ENCODE measurements around the gene BCL2L13. TPM values are rescaled to one million over a fixed set of nuclear protein-coding genes. Genes with fewer than 3 reads are reported as not detected.

The BCL2L13 gene
- total RNA-seq, 2 experiments from 2014 or later, result 8.1 to 10.0 TPM

DNA sequence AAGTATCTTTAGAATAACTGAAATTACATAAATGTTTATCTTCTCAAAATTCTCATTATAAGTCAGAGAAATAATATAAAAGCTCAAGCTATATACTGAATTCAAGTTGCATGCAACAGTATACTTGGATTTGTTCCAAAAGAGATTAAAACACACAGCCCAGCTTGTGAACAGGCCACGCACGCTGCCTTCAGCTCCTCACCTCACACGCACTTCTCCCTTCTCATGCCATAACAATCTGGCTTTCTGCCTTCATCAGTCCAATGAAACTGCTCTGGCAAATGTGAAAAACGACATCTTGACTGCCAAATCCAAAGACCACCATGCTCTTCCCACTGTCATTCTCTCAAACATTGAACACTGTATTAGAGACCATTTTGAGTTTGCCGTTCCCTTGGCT is 32.1 kb upstream of the BCL2L13 start:
- Mint-ChIP-seq H3K9me3 (no peaks in the 10 kb centered on the region), H3K4me1 (ENCODE audit: low read depth) (peaks cover 7% of the 10 kb centered on the region), H3K36me3 (ENCODE audit: low read depth) (peaks cover 28% of the 10 kb centered on the region), H3K27me3 (no peaks in the 10 kb centered on the region), H3K4me3 (no peak overlapping the region), H3K27ac (no peak overlapping the region)
- H3K4me3 ChIP-seq (ENCODE audit: low read length), result no peak overlapping the region
- H3K4me1 ChIP-seq (ENCODE audit: insufficient read depth, low read length), result no peaks in the 10 kb centered on the region
- ATAC-seq (ENCODE audit: poor library complexity) (no peak), DNase-seq (no peak)
- H3K27me3 ChIP-seq (ENCODE audit: control insufficient read depth in 1 of 2, insufficient read depth in 2 of 2, low read length in 2 of 2), result no peaks in the 10 kb centered on the region
- H3K36me3 ChIP-seq (ENCODE audit: insufficient read depth, low read length), result peaks cover 47% of the 10 kb centered on the region
- no peaks in the 10 kb centered on the region for H3K9me3 ChIP-seq (ENCODE audit: control insufficient read depth in 1 of 2, insufficient read depth in 1 of 2, low read length in 2 of 2)
- POLR2A ChIA-PET, result no interaction called here
- no peak overlapping the region for H3K27ac ChIP-seq (ENCODE audit: low read depth in 1 of 2, low read length in 2 of 2)
- no peak for TF ChIP-seq CTCF (IDR thresholded peaks at IDR 0.05)
- CTCF ChIA-PET, result interaction anchor here (0.9 kb wide), 1 partner anchor 136 kb away, joined by 4 read pairs; no protein-coding TSS in a partner anchor
- intact Hi-C loops (cut with DNase I, micrococcal nuclease), result no loop called here

- H3K27me3 ChIP-seq (ENCODE audit: control insufficient read depth in 1 of 2, insufficient read depth in 2 of 2, low read length in 2 of 2), result no peaks in the 10 kb centered on the region
- ATAC-seq (ENCODE audit: poor library complexity) (no peak), DNase-seq (no peak)
- Mint-ChIP-seq H3K36me3 (ENCODE audit: low read depth) (peaks cover 42% of the 10 kb centered on the region), H3K27ac (no peak overlapping the region), H3K4me1 (ENCODE audit: low read depth) (peaks cover 7% of the 10 kb centered on the region), H3K27me3 (no peaks in the 10 kb centered on the region), H3K9me3 (no peaks in the 10 kb centered on the region), H3K4me3 (no peak overlapping the region)
- POLR2A ChIA-PET, result no interaction called here
- no peak overlapping the region for H3K4me3 ChIP-seq (ENCODE audit: low read length)
- H3K4me1 ChIP-seq (ENCODE audit: insufficient read depth, low read length), result no peaks in the 10 kb centered on the region
- no peak overlapping the region for H3K27ac ChIP-seq (ENCODE audit: low read depth in 1 of 2, low read length in 2 of 2)
- peaks cover 61% of the 10 kb centered on the region for H3K36me3 ChIP-seq (ENCODE audit: insufficient read depth, low read length)
- H3K9me3 ChIP-seq (ENCODE audit: control insufficient read depth in 1 of 2, insufficient read depth in 1 of 2, low read length in 2 of 2), result no peaks in the 10 kb centered on the region
- no peak for TF ChIP-seq CTCF (IDR thresholded peaks at IDR 0.05)
- intact Hi-C loops (cut with DNase I, micrococcal nuclease), result no loop called here
- CTCF ChIA-PET, result interaction anchor here (0.6 kb wide), 1 partner anchor 100 kb away, joined by 4 read pairs; no protein-coding TSS in a partner anchor
Measured at GRCh38 chr22:17607891-17608521, 30.6 kb upstream of the BCL2L13 start.

DNA sequence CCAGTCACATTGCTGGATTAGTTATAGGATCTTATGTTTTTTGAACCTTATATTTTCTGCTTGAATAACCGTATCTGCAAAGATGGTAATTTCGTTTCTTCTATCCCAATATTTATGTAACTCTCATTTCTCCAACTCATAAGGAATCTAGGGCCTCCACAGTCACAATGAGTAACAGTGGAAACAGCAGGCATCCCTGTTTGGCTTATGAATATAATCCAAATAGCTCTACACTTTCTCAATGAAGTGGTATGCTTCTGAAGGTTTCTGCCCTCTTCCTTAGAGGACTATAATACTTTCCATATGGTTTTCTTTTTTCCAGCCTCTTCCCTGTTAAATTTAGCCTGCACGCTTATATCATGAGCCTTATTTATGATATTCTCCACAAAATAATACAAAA is 26.5 kb upstream of the BCL2L13 start:
- no peaks in the 10 kb centered on the region for H3K4me1 ChIP-seq (ENCODE audit: insufficient read depth, low read length)
- H3K9me3 ChIP-seq (ENCODE audit: control insufficient read depth in 1 of 2, insufficient read depth in 1 of 2, low read length in 2 of 2), result no peaks in the 10 kb centered on the region
- no peak for DNase-seq
- Mint-ChIP-seq H3K36me3 (ENCODE audit: low read depth) (peaks cover 51% of the 10 kb centered on the region), H3K27ac (no peak overlapping the region), H3K27me3 (no peaks in the 10 kb centered on the region), H3K9me3 (no peaks in the 10 kb centered on the region), H3K4me3 (no peak overlapping the region), H3K4me1 (ENCODE audit: low read depth) (peaks cover 7% of the 10 kb centered on the region)
- H3K36me3 ChIP-seq (ENCODE audit: insufficient read depth, low read length), result peaks cover 67% of the 10 kb centered on the region
- no peak overlapping the region for H3K27ac ChIP-seq (ENCODE audit: low read depth in 1 of 2, low read length in 2 of 2)
- no peak overlapping the region for H3K4me3 ChIP-seq (ENCODE audit: low read length)
- no peak for ATAC-seq (ENCODE audit: poor library complexity)
- intact Hi-C loops (cut with DNase I, micrococcal nuclease), result no loop called here
- ChIA-PET POLR2A (no interaction called here), CTCF (no interaction called here)
- H3K27me3 ChIP-seq (ENCODE audit: control insufficient read depth in 1 of 2, insufficient read depth in 2 of 2, low read length in 2 of 2), result no peaks in the 10 kb centered on the region
- TF ChIP-seq CTCF (IDR thresholded peaks at IDR 0.05), result no peak

Data from CD4-positive, alpha-beta T cell (primary cell).